ENCODE results near the gene SOX6. TPM values are rescaled to one million over a fixed set of nuclear protein-coding genes. Genes with fewer than 3 reads are reported as not detected.

Gene SOX6
- total RNA-seq, 1 experiment from 2014 or later: not detected

DNA sequence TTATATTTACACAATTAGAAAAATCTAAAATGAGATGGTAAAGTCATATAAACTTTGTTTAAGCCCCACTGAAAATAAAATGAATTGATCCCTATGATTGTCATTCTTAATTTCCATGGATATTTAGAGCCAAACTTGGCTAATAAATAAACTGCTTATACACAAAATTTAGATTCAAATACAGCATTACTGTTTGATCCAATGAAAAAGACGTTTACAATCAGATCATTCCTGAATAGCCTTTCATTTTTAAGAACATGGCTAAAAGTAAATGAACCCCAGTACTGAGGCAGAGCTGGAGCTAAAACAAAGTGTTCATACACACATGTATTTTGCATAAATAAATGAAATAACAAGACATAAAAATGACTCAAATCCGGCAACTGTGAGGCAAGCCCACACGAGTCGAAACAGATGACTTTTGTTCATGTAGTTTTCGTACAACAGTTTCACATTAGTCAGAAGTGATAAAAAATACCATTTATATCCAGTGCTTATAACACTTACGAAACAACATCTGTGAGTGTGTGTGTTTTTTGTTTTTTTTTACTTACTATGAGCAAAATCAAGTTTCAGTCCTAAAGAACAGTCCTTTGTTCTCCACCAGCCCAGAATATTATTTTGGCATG lies 386.5 kb downstream of the SOX6 start:
- H3K79me2 ChIP-seq (ENCODE audit: insufficient read depth, low read length): no peaks in the 10 kb centered on the region
- H3K4me2 ChIP-seq (ENCODE audit: insufficient read depth, insufficient read length, low read length): no peak overlapping the region
- DNase-seq: no peak

More for the DNA sequence above, 386.5 kb downstream of the SOX6 start:
- Mint-ChIP-seq H3K36me3 (ENCODE audit: insufficient read depth in 1 of 3, low read depth in 3 of 3) (no peaks in the 10 kb centered on the region), H3K4me3 (no peak overlapping the region), H3K9me3 (no peaks in the 10 kb centered on the region), H3K27me3 (ENCODE audit: low read depth) (peaks cover 6% of the 10 kb centered on the region), H3K27ac (no peak overlapping the region), H3K4me1 (peaks cover 10 to 16% of the 10 kb centered on the region in 2 experiments)
- Histone ChIP-seq H4K5ac (ENCODE audit: insufficient read length, low read depth, low read length) (no peak overlapping the region), H4K20me1 (ENCODE audit: control insufficient read depth, insufficient read depth, insufficient read length) (no peaks in the 10 kb centered on the region), H3K4ac (ENCODE audit: low read depth, low read length) (no peak overlapping the region), H2AK5ac (ENCODE audit: insufficient read length, low read length) (no peak overlapping the region), H4K91ac (ENCODE audit: insufficient read length, low read depth, low read length) (no peak overlapping the region), H3K27me3 (ENCODE audit: insufficient read depth, low read length) (no peaks in the 10 kb centered on the region), H3K56ac (ENCODE audit: insufficient read length, low read depth, low read length) (no peak overlapping the region), H3T11ph (ENCODE audit: low read length) (no peak overlapping the region), H3K9me3 (ENCODE audit: control insufficient read depth, low read depth, low read length) (no peaks in the 10 kb centered on the region), H2BK5ac (ENCODE audit: insufficient read length, low read length) (no peak overlapping the region), H3K23ac (ENCODE audit: insufficient read length, low read depth, low read length) (no peak overlapping the region), H3K9ac (ENCODE audit: extremely low read depth, insufficient read length, low read length) (no peak overlapping the region), H2BK20ac (ENCODE audit: low read depth, low read length, poor library complexity, severe bottlenecking) (no peak overlapping the region), H2AFZ (ENCODE audit: low read length) (no peak overlapping the region), H3K18ac (ENCODE audit: insufficient read length, low read depth, low read length) (no peak overlapping the region), H3K4me1 (ENCODE audit: insufficient read depth, low read length) (no peaks in the 10 kb centered on the region), H2BK12ac (ENCODE audit: insufficient read length, low read depth, low read length) (no peak overlapping the region), H3K23me2 (ENCODE audit: insufficient read length, low read depth, low read length, poor library complexity, severe bottlenecking) (no peaks in the 10 kb centered on the region), H2BK120ac (ENCODE audit: low read depth, low read length, poor library complexity, severe bottlenecking) (no peak overlapping the region), H3K79me1 (ENCODE audit: insufficient read depth, low read depth, low read length, poor library complexity, severe bottlenecking) (no peaks in the 10 kb centered on the region), H4K8ac (replicated peaks; ENCODE audit: insufficient read length, low read depth, low read length) (no peak overlapping the region), H3K14ac (ENCODE audit: insufficient read depth, low read length) (no peak overlapping the region), H3K27ac (ENCODE audit: insufficient read length, low read depth, low read length) (no peak overlapping the region), H2BK15ac (ENCODE audit: low read depth, low read length) (no peak overlapping the region)
- WGBS (ENCODE audit: extremely low coverage, insufficient read length, low lambda C conversion rate): no CpG with 5 or more reads among the region's 6 CpGs
- TF ChIP-seq, protein P1, sequence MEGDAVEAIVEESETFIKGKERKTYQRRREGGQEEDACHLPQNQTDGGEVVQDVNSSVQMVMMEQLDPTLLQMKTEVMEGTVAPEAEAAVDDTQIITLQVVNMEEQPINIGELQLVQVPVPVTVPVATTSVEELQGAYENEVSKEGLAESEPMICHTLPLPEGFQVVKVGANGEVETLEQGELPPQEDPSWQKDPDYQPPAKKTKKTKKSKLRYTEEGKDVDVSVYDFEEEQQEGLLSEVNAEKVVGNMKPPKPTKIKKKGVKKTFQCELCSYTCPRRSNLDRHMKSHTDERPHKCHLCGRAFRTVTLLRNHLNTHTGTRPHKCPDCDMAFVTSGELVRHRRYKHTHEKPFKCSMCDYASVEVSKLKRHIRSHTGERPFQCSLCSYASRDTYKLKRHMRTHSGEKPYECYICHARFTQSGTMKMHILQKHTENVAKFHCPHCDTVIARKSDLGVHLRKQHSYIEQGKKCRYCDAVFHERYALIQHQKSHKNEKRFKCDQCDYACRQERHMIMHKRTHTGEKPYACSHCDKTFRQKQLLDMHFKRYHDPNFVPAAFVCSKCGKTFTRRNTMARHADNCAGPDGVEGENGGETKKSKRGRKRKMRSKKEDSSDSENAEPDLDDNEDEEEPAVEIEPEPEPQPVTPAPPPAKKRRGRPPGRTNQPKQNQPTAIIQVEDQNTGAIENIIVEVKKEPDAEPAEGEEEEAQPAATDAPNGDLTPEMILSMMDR (conservative IDR thresholded peaks at IDR 0.05): no peak
